Gastrocnemius medialis (tissue), 4 donors: Measurements from ENCODE around the gene HRNR. TPM values are rescaled to one million over a fixed set of nuclear protein-coding genes. Genes with fewer than 3 reads are reported as not detected.

Source experiments
- ATAC-seq, 2 donors: fragments of 150-250 bp; one replicate each; pipeline ENCODE4 v1.9.1; 2016
- DNase-seq, 2 donors: peaks; one replicate each; pipeline ENCODE4 v3.0.0-alpha.2; 2019
- H3K27ac ChIP-seq, 4 donors: fragments of 200-600 bp; sonication (generic); 1 replicate in 1 of 4; 2 replicates in 3 of 4; pipeline ENCODE4 v1.5.1; 2016 to 2018; ENCODE audit warnings: mild to moderate bottlenecking in 2 of 4, moderate library complexity in 1 of 4
- H3K27me3 ChIP-seq, 3 donors: fragments of 200-600 bp; sonication (generic) in 2 of 3; 1 replicate in 1 of 3; 2 replicates in 2 of 3; pipeline versions ENCODE4 v1.5.1 to v1.6.0; 2016 to 2019; ENCODE audit warnings: mild to moderate bottlenecking in 1 of 3, moderate library complexity in 1 of 3
- H3K36me3 ChIP-seq, 2 donors: fragments of 200-600 bp; sonication (generic) in 1 of 2; one replicate each; pipeline ENCODE4 v1.5.1; 2017 to 2018
- H3K4me1 ChIP-seq, 2 donors: fragments of 200-600 bp; sonication (generic) in 1 of 2; one replicate each; pipeline ENCODE4 v1.5.1; 2016 to 2017; ENCODE audit warnings: mild to moderate bottlenecking in 2 of 2
- H3K4me3 ChIP-seq, 4 donors: fragments of 200-600 bp; sonication (generic) in 3 of 4; 1 replicate in 1 of 4; 2 replicates in 3 of 4; pipeline ENCODE4 v1.5.1; 2016 to 2019; ENCODE audit warnings: mild to moderate bottlenecking in 2 of 4
- H3K9me3 ChIP-seq, 3 donors: fragments of 200-600 bp; sonication (generic) in 2 of 3; 1 replicate in 1 of 3; 2 replicates in 2 of 3; pipeline ENCODE4 v1.5.1; 2016 to 2019
- CTCF ChIP-seq, 5 experiments: fragments of 450-650 bp in 3 of 5; fragments of 200-600 bp in 2 of 5; sonication (generic) in 2 of 5; IDR thresholded peaks in 4 of 5; conservative IDR thresholded peaks in 1 of 5; 1 replicate in 4 of 5; 2 replicates in 1 of 5; pipeline ENCODE4 v1.5.1; 2016 to 2019; ENCODE audit warnings: antibody characterized with exemption in 5 of 5, mild to moderate bottlenecking in 3 of 5, moderate library complexity in 3 of 5
- POLR2A ChIP-seq, 2 donors: fragments of 450-650 bp; IDR thresholded peaks; one replicate each; pipeline ENCODE4 v1.6.1; 2017; ENCODE audit warnings: antibody characterized with exemption in 2 of 2, mild to moderate bottlenecking in 2 of 2, moderate library complexity in 2 of 2
- in situ Hi-C, 4 donors: fragments of 200-750 bp; cut with MboI; loops; one replicate each; pipeline versions ENCODE4 v1.15.0 to v1.8.0; 2017; ENCODE audit warnings: low sequenced_read_pairs in 4 of 4
- intact Hi-C: fragments of 100-400 bp; cut with DNase I; formaldehyde crosslinking; loops from one replicate; pipeline ENCODE4 v1.15.1; 2023; ENCODE audit warnings: low total_unique reads
- total RNA-seq, 4 donors: library from RNA; depleted of rRNA; stranded (reverse); fragments of >200 nt; gene quantifications; one replicate each; pipeline versions ENCODE4 v1.1.0 to v1.2.3, GENCODE V29; 2016

Gene HRNR
- total RNA-seq, 4 donors from 2014 or later, result not detected

- Histone ChIP-seq H3K36me3 (no peaks in the 10 kb centered on the region), H3K9me3 (no peaks in the 10 kb centered on the region), H3K4me1 (peaks cover 0 to 3% of the 10 kb centered on the region in 2 donors), H3K4me3 (no peak overlapping the region), H3K27ac (peak overlapping the region in 1 of 4 donors; percentile 53), H3K27me3 (no peaks in the 10 kb centered on the region)
- no peak for ATAC-seq
- in situ Hi-C loops, result loop anchor here in 1 of 4 donors (10.0 kb wide), 1 partner anchor 62 kb away; no protein-coding TSS in a partner anchor
- no peak for DNase-seq
- no peak for TF ChIP-seq POLR2A (IDR thresholded peaks at IDR 0.05)
- no peak for TF ChIP-seq CTCF (IDR thresholded peaks at IDR 0.05 in 4 of 5, conservative IDR thresholded peaks at IDR 0.05 in 1 of 5)
- intact Hi-C loops, result no loop called here
Measured at GRCh38 chr1:152166966-152167365, 57.0 kb downstream of the HRNR start.

GRCh38 chr1:152165286-152166077 lies 58.5 kb downstream of the HRNR start:
- Histone ChIP-seq H3K4me1 (peaks cover 0 to 3% of the 10 kb centered on the region in 2 donors), H3K4me3 (no peak overlapping the region), H3K27ac (peak overlapping the region in 1 of 4 donors; percentile 24), H3K27me3 (no peaks in the 10 kb centered on the region), H3K36me3 (no peaks in the 10 kb centered on the region), H3K9me3 (no peaks in the 10 kb centered on the region)
- in situ Hi-C loops, result loop anchor here in 1 of 4 donors (10.0 kb wide), 1 partner anchor 61 kb away; no protein-coding TSS in a partner anchor
- TF ChIP-seq CTCF (IDR thresholded peaks at IDR 0.05 in 4 of 5, conservative IDR thresholded peaks at IDR 0.05 in 1 of 5) (no peak), POLR2A (IDR thresholded peaks at IDR 0.05) (no peak)
- intact Hi-C loops, result no loop called here
- ATAC-seq (no peak), DNase-seq (no peak)

- no peaks in the 10 kb centered on the region for H3K9me3 ChIP-seq
- intact Hi-C loops, result no loop called here
- H3K4me3 ChIP-seq, result no peak overlapping the region
- H3K27ac ChIP-seq, result peak overlapping the region in 1 of 4 donors; percentile 24
- ATAC-seq (no peak), DNase-seq (no peak)
- TF ChIP-seq POLR2A (IDR thresholded peaks at IDR 0.05), result no peak
- TF ChIP-seq CTCF (IDR thresholded peaks at IDR 0.05 in 4 of 5, conservative IDR thresholded peaks at IDR 0.05 in 1 of 5), result no peak
- in situ Hi-C loops, result loop anchor here in 1 of 4 donors (10.0 kb wide), 1 partner anchor 60 kb away; no protein-coding TSS in a partner anchor
- H3K4me1 ChIP-seq, result peaks cover 0 to 3% of the 10 kb centered on the region in 2 donors
- no peaks in the 10 kb centered on the region for H3K27me3 ChIP-seq
- no peaks in the 10 kb centered on the region for H3K36me3 ChIP-seq
Measured at GRCh38 chr1:152164517-152165136, 59.4 kb downstream of the HRNR start.

- H3K9me3 ChIP-seq, result no peaks in the 10 kb centered on the region
Measured at GRCh38 chr1:152162792-152163463, 61.1 kb downstream of the HRNR start.

More at GRCh38 chr1:152162792-152163463, 61.1 kb downstream of the HRNR start:
- intact Hi-C loops (no loop called here), in situ Hi-C loops (loop anchor here in 1 of 4 donors (10.0 kb wide), 1 partner anchor 58 kb away; no protein-coding TSS in a partner anchor)
- TF ChIP-seq CTCF (IDR thresholded peaks at IDR 0.05 in 4 of 5, conservative IDR thresholded peaks at IDR 0.05 in 1 of 5), result no peak
- TF ChIP-seq POLR2A (IDR thresholded peaks at IDR 0.05), result no peak
- Histone ChIP-seq H3K27ac (no peak overlapping the region), H3K36me3 (no peaks in the 10 kb centered on the region), H3K27me3 (no peaks in the 10 kb centered on the region), H3K4me3 (no peak overlapping the region), H3K4me1 (no peaks in the 10 kb centered on the region)
- no peak for ATAC-seq
- DNase-seq, result no peak

Other genes with a start within 250 kb of the HRNR start
- 10 to 100 TPM in 3 of 4 donors, 1 to 10 TPM in 1; 6.4 to 60.3 (median 28.0) TPM for gene S100A10, start 230.3 kb downstream of the HRNR start, total RNA-seq
- 10 to 100 TPM in 3 of 4 donors, 1 to 10 TPM in 1; 8.4 to 66.2 (median 29.8) TPM for gene S100A11, start 187.2 kb downstream of the HRNR start, total RNA-seq
- not detected for gene TCHHL1, start 135.1 kb downstream of the HRNR start, total RNA-seq
- gene TCHH, start 108.7 kb downstream of the HRNR start, total RNA-seq, result under 1 TPM in 1 of 4 donors, not detected in 3; 0.13 TPM
- gene RPTN, start 65.0 kb downstream of the HRNR start, total RNA-seq, result not detected
- not detected for gene FLG, start 101.0 kb upstream of the HRNR start, total RNA-seq
- gene FLG2, start 135.8 kb upstream of the HRNR start, total RNA-seq, result not detected
- not detected for gene CRNN, start 190.1 kb upstream of the HRNR start, total RNA-seq